ENCODE results near the gene DTNB. TPM values are rescaled to one million over a fixed set of nuclear protein-coding genes. Genes with fewer than 3 reads are reported as not detected.

The DTNB gene
- total RNA-seq (13.9 and 17.0 TPM in 2 replicates), polyA plus RNA-seq (11.0 and 11.5 TPM in 2 replicates), polyA minus RNA-seq (25.4 and 28.8 TPM in 2 replicates), Bru-seq, nascent RNA (percentile 59 among the genes with signal in this experiment), BruChase-seq, experiment 1, labeled RNA remaining after a 6-hour chase (percentile 45 among the genes with signal in this experiment), BruChase-seq, experiment 2, labeled RNA remaining after a 2-hour chase (percentile 52 among the genes with signal in this experiment)
- polyA plus RNA-seq (2011; cell fraction: cytosol; rRNA removed), result 9.1 and 9.6 TPM in 2 replicates
- polyA plus RNA-seq (2011; cell fraction: nucleus; rRNA removed), result 17.7 and 18.8 TPM in 2 replicates
- 11.6 and 13.6 TPM in 2 replicates for polyA plus RNA-seq (2012)
- 10.8 TPM for polyA minus RNA-seq (2011; cell fraction: cytosol; rRNA and poly(A)+ RNA removed)
- polyA minus RNA-seq (2011; cell fraction: nucleus; rRNA and poly(A)+ RNA removed), result 37.2 and 68.2 TPM in 2 replicates
- long read RNA-seq, partial matches to known transcripts, result 6 of 24 reads
- long read RNA-seq, other reads (novel, unspliced or antisense), result 15 of 24 reads

GRCh38 chr2:25673300-25674076, at the start of gene DTNB:
TSS of gene DTNB (minus strand) at chr2:25673577. CDS start at chr2:25652660, 20,917 bp downstream.
- Histone ChIP-seq H3K9ac (replicated peaks; ENCODE audit: extremely low read depth, insufficient read depth, low read length) (peak within 1 kb of the TSS; percentile 71), H3K36me3 (ENCODE audit: control insufficient read depth in 2 of 2, extremely low read depth in 1 of 2, insufficient read depth in 2 of 2, low read length in 2 of 2) (no peaks in the 10 kb centered on the region), H3K9me3 (replicated peaks; ENCODE audit: control insufficient read depth, insufficient read depth, low read length) (no peaks in the 10 kb centered on the region), H3K27ac (ENCODE audit: insufficient read depth, low read depth, low read length) (no peak within 1 kb of the TSS), H2AFZ (ENCODE audit: low read depth, low read length) (peak within 1 kb of the TSS; percentile 79), H3K4me1 (ENCODE audit: control insufficient read depth, extremely low read depth, insufficient read depth, low read length) (peaks cover 7% of the 10 kb centered on the region), H3K79me2 (ENCODE audit: control insufficient read depth, insufficient read depth, low read length) (peaks cover 2% of the 10 kb centered on the region), H3K4me2 (ENCODE audit: insufficient read depth, low read length) (peak within 1 kb of the TSS; percentile 94), H4K20me1 (replicated peaks; ENCODE audit: control insufficient read depth, extremely low read depth, insufficient read depth, low read length) (no peaks in the 10 kb centered on the region), H3K9me1 (replicated peaks; ENCODE audit: control insufficient read depth, extremely low read depth, insufficient read depth, low read length) (no peaks in the 10 kb centered on the region), H3K27me3 (ENCODE audit: control insufficient read depth in 2 of 2, insufficient read depth in 2 of 2, low read length in 2 of 2) (peaks cover 0 to 4% of the 10 kb centered on the region in 2 experiments), H3K4me3 (replicated peaks in 1 of 3; ENCODE audit: insufficient read depth in 1 of 3, low read depth in 1 of 3, low read length in 3 of 3) (peak within 1 kb of the TSS; percentile 23 to 92 (median 66))
- dilution Hi-C loops (cut with MboI; ENCODE audit: extremely low pct_ligation_motif_present, low sequenced_read_pairs) (no loop called here), intact Hi-C loops (cut with micrococcal nuclease) (loop anchor here (2.0 kb wide), 2 partner anchors 25 to 205 kb away; partner anchors contain the start of gene ASXL2)
- POLR2A ChIA-PET, result interaction anchor here (1.8 kb wide), 1 partner anchor 56 kb away, joined by 4 read pairs; no protein-coding TSS in a partner anchor
- DNase-seq (ENCODE audit: low read depth, low spot score) (peak; percentile 64), FAIRE-seq (peak; percentile 47)
- CTCF ChIA-PET, result interaction anchor here (0.5 to 3.6 kb wide), 7 partner anchors 9 to 311 kb away, joined by 3 to 38 read pairs (median 4); no protein-coding TSS in a partner anchor
- TF ChIP-seq EZH2 (IDR thresholded peaks at IDR 0.05; ENCODE audit: borderline replicate concordance, low read depth, low read length, severe bottlenecking) (no peak), POLR2A (IDR thresholded peaks at IDR 0.05; ENCODE audit: low read depth, low read length) (peak; percentile 66), POLR2AphosphoS5 (IDR thresholded peaks at IDR 0.05; ENCODE audit: insufficient read depth, low read depth, low read length) (peak; percentile 48)
- BruUV-seq (replicated peaks), result no TSS peak

GRCh38 chr2:25722224-25722623, 48.8 kb upstream of the DTNB start:
- no peak overlapping the region for H2AFZ ChIP-seq (ENCODE audit: low read depth, low read length)
- H3K4me2 ChIP-seq (ENCODE audit: insufficient read depth, low read length), result no peak overlapping the region
- no peaks in the 10 kb centered on the region for H3K4me1 ChIP-seq (ENCODE audit: control insufficient read depth, extremely low read depth, insufficient read depth, low read length)
- no peak overlapping the region for H3K4me3 ChIP-seq (replicated peaks in 1 of 3; ENCODE audit: insufficient read depth in 1 of 3, low read depth in 1 of 3, low read length in 3 of 3)
- TF ChIP-seq CTCF (IDR thresholded peaks at IDR 0.05; ENCODE audit: extremely low read depth in 1 of 2, insufficient read depth in 1 of 2, low read depth in 1 of 2, low read length in 2 of 2), result no peak
- no peak for TF ChIP-seq POLR2AphosphoS5 (IDR thresholded peaks at IDR 0.05; ENCODE audit: insufficient read depth, low read depth, low read length)
- TF ChIP-seq JUN (IDR thresholded peaks at IDR 0.05; ENCODE audit: borderline replicate concordance, insufficient read depth, insufficient read length, low read depth), result no peak
- no peak for TF ChIP-seq FOS (IDR thresholded peaks at IDR 0.05; ENCODE audit: borderline replicate concordance, insufficient read depth, low read length)
- H3K9me3 ChIP-seq (replicated peaks; ENCODE audit: control insufficient read depth, insufficient read depth, low read length), result no peaks in the 10 kb centered on the region
- DNase-seq (ENCODE audit: low read depth, low spot score), result no peak
- intact Hi-C loops (cut with micrococcal nuclease), result no loop called here
- no peaks in the 10 kb centered on the region for H3K36me3 ChIP-seq (ENCODE audit: control insufficient read depth in 2 of 2, extremely low read depth in 1 of 2, insufficient read depth in 2 of 2, low read length in 2 of 2)
- no TSS peak for BruUV-seq (replicated peaks)
- no peaks in the 10 kb centered on the region for H3K79me2 ChIP-seq (ENCODE audit: control insufficient read depth, insufficient read depth, low read length)
- dilution Hi-C loops (cut with MboI; ENCODE audit: extremely low pct_ligation_motif_present, low sequenced_read_pairs), result no loop called here
- CTCF ChIA-PET, result interaction anchor here (1.1 to 2.0 kb wide), 4 partner anchors 12 to 115 kb away, joined by 3 to 6 read pairs (median 4); no protein-coding TSS in a partner anchor
- no peaks in the 10 kb centered on the region for H3K9me1 ChIP-seq (replicated peaks; ENCODE audit: control insufficient read depth, extremely low read depth, insufficient read depth, low read length)
- no peak overlapping the region for H3K27ac ChIP-seq (ENCODE audit: insufficient read depth, low read depth, low read length)
- POLR2A ChIA-PET, result no interaction called here
- H3K27me3 ChIP-seq (ENCODE audit: control insufficient read depth in 2 of 2, insufficient read depth in 2 of 2, low read length in 2 of 2), result peaks cover 14 to 17% of the 10 kb centered on the region in 2 experiments
- no peak overlapping the region for H3K9ac ChIP-seq (replicated peaks; ENCODE audit: extremely low read depth, insufficient read depth, low read length)
- no peak for FAIRE-seq
- no peaks in the 10 kb centered on the region for H4K20me1 ChIP-seq (replicated peaks; ENCODE audit: control insufficient read depth, extremely low read depth, insufficient read depth, low read length)
